ENCODE measurements around the gene SLC35E4. TPM values are rescaled to one million over a fixed set of nuclear protein-coding genes. Genes with fewer than 3 reads are reported as not detected.

Gene SLC35E4
- total RNA-seq, 1 experiment from 2014 or later = 5.5 TPM

DNA sequence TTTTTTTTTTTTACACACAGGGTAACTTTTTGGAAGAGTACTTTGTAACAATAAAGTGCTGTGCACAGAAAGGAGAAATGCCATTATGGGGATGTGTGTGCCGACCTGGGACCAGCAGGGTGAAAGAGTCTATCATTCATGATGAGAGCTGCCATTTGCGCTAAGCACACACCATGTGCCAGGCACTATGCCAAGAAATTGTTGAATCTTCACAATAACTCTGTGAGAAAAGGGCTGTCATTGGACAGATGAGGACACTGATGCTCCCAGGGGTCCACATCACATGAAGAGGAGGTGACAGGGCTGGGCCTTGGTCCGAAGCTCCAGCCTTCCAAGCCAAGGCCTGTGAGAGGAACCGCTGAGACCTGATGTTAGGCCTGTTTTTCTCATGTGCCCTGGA is 26.5 kb downstream of the SLC35E4 start:
- in situ Hi-C loops (cut with HindIII; ENCODE audit: low pct_unique_long_range_greater_than_20kb, low sequenced_read_pairs) = no loop called here
- intact Hi-C loops (cut with micrococcal nuclease; ENCODE audit: unreplicated experiment) = no loop called here
- BruUV-seq (replicated peaks) = no TSS peak
- Histone ChIP-seq H3K9me3 (ENCODE audit: control insufficient read depth, insufficient read depth, low read depth, low read length) (no peaks in the 10 kb centered on the region), H3K4me1 (ENCODE audit: control insufficient read depth, insufficient read depth, low read length) (no peaks in the 10 kb centered on the region), H3K36me3 (ENCODE audit: control insufficient read depth, insufficient read depth, low read length) (peaks cover 4% of the 10 kb centered on the region), H3K27me3 (ENCODE audit: control insufficient read depth, insufficient read depth, low read length) (no peaks in the 10 kb centered on the region), H3K4me3 (ENCODE audit: low read depth in 2 of 2, low read length in 2 of 2) (no peak overlapping the region), H3K27ac (ENCODE audit: low read length) (no peak overlapping the region)
- no peak for DNase-seq (ENCODE audit: low read depth, low spot score)
- TF ChIP-seq, protein P1, sequence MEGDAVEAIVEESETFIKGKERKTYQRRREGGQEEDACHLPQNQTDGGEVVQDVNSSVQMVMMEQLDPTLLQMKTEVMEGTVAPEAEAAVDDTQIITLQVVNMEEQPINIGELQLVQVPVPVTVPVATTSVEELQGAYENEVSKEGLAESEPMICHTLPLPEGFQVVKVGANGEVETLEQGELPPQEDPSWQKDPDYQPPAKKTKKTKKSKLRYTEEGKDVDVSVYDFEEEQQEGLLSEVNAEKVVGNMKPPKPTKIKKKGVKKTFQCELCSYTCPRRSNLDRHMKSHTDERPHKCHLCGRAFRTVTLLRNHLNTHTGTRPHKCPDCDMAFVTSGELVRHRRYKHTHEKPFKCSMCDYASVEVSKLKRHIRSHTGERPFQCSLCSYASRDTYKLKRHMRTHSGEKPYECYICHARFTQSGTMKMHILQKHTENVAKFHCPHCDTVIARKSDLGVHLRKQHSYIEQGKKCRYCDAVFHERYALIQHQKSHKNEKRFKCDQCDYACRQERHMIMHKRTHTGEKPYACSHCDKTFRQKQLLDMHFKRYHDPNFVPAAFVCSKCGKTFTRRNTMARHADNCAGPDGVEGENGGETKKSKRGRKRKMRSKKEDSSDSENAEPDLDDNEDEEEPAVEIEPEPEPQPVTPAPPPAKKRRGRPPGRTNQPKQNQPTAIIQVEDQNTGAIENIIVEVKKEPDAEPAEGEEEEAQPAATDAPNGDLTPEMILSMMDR (IDR thresholded peaks at IDR 0.05) = no peak
- TF ChIP-seq SIN3A (IDR thresholded peaks at IDR 0.05; ENCODE audit: borderline replicate concordance, insufficient read depth, low read depth, low read length) (no peak), TCF7L2 (IDR thresholded peaks at IDR 0.05; ENCODE audit: low read depth, low read length) (no peak), POLR2AphosphoS5 (IDR thresholded peaks at IDR 0.05; ENCODE audit: low read depth, low read length) (no peak)
- TF ChIP-seq, protein P2, sequence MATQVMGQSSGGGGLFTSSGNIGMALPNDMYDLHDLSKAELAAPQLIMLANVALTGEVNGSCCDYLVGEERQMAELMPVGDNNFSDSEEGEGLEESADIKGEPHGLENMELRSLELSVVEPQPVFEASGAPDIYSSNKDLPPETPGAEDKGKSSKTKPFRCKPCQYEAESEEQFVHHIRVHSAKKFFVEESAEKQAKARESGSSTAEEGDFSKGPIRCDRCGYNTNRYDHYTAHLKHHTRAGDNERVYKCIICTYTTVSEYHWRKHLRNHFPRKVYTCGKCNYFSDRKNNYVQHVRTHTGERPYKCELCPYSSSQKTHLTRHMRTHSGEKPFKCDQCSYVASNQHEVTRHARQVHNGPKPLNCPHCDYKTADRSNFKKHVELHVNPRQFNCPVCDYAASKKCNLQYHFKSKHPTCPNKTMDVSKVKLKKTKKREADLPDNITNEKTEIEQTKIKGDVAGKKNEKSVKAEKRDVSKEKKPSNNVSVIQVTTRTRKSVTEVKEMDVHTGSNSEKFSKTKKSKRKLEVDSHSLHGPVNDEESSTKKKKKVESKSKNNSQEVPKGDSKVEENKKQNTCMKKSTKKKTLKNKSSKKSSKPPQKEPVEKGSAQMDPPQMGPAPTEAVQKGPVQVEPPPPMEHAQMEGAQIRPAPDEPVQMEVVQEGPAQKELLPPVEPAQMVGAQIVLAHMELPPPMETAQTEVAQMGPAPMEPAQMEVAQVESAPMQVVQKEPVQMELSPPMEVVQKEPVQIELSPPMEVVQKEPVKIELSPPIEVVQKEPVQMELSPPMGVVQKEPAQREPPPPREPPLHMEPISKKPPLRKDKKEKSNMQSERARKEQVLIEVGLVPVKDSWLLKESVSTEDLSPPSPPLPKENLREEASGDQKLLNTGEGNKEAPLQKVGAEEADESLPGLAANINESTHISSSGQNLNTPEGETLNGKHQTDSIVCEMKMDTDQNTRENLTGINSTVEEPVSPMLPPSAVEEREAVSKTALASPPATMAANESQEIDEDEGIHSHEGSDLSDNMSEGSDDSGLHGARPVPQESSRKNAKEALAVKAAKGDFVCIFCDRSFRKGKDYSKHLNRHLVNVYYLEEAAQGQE (IDR thresholded peaks at IDR 0.05; ENCODE audit: insufficient read depth in 1 of 2, low read depth in 2 of 2, low read length in 1 of 2) = no peak
- no peak for ATAC-seq
- CTCF ChIA-PET = no interaction called here
- POLR2A ChIA-PET = no interaction called here

DNA sequence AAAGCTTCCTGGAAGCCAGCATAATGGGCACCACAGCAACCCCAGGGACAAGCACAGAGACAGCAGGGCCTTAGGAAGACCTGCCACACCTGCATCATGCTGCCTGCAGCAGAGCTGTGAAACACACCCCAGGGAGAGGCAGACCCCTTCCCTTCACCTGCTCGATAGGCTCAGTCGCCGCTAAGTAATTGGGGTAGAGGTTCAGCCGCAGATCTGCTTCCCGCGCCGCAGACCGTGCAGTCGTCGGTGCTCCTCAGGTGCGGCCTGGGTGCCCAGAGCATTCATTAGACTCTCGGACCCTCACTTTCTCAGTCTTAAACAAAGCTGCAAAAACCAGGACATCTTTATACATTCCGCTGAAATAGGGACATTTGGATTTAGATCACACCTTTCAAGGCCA is 29.2 kb downstream of the SLC35E4 start:
- no peaks in the 10 kb centered on the region for H3K9me3 ChIP-seq (ENCODE audit: control insufficient read depth, insufficient read depth, low read depth, low read length)
- ATAC-seq (no peak), DNase-seq (ENCODE audit: low read depth, low spot score) (no peak)
- no TSS peak for BruUV-seq (replicated peaks)
- H3K27ac ChIP-seq (ENCODE audit: low read length) = no peak overlapping the region
- H3K36me3 ChIP-seq (ENCODE audit: control insufficient read depth, insufficient read depth, low read length) = peaks cover 4% of the 10 kb centered on the region
- H3K4me3 ChIP-seq (ENCODE audit: low read depth in 2 of 2, low read length in 2 of 2) = no peak overlapping the region
- ChIA-PET CTCF (interaction anchor here (0.6 kb wide), 1 partner anchor 30 kb away, joined by 7 read pairs; no protein-coding TSS in a partner anchor), POLR2A (no interaction called here)
- in situ Hi-C loops (cut with HindIII; ENCODE audit: low pct_unique_long_range_greater_than_20kb, low sequenced_read_pairs) (no loop called here), intact Hi-C loops (cut with micrococcal nuclease; ENCODE audit: unreplicated experiment) (no loop called here)
- 0 out of 2 replicates have a peak, but pooled peaks cover 2% of the 10 kb centered on the region for H3K4me1 ChIP-seq (ENCODE audit: control insufficient read depth, insufficient read depth, low read length)
- TF ChIP-seq SIN3A (IDR thresholded peaks at IDR 0.05; ENCODE audit: borderline replicate concordance, insufficient read depth, low read depth, low read length) (no peak), TCF7L2 (IDR thresholded peaks at IDR 0.05; ENCODE audit: low read depth, low read length) (no peak), POLR2AphosphoS5 (IDR thresholded peaks at IDR 0.05; ENCODE audit: low read depth, low read length) (no peak)
- H3K27me3 ChIP-seq (ENCODE audit: control insufficient read depth, insufficient read depth, low read length) = no peaks in the 10 kb centered on the region

DNA sequence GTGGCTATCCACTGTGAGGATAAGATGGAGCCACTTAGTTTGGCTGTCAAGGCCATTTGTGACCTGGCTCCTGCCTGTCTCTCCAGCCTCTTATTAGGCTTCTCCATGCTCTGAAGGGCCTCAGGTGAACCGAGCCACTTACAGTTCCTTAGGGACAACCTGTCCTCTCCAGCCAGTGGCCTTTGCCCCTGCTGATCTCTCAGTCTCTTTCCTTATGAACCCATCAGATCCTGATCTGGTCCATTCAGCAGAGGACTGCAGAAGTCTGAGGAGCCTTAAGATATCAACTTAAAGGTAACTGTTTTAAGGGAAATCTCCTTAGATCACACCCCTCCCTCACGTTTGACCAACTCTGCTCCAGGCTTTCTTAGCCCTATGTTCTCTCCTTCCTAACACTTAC is 29.7 kb downstream of the SLC35E4 start:
- Histone ChIP-seq H3K36me3 (ENCODE audit: control insufficient read depth, insufficient read depth, low read length) (peaks cover 4% of the 10 kb centered on the region), H3K4me3 (ENCODE audit: low read depth in 2 of 2, low read length in 2 of 2) (no peak overlapping the region), H3K9me3 (ENCODE audit: control insufficient read depth, insufficient read depth, low read depth, low read length) (no peaks in the 10 kb centered on the region), H3K4me1 (ENCODE audit: control insufficient read depth, insufficient read depth, low read length) (0 out of 2 replicates have a peak, but pooled peaks cover 2% of the 10 kb centered on the region), H3K27ac (ENCODE audit: low read length) (no peak overlapping the region), H3K27me3 (ENCODE audit: control insufficient read depth, insufficient read depth, low read length) (no peaks in the 10 kb centered on the region)
- no peak for DNase-seq (ENCODE audit: low read depth, low spot score)
- in situ Hi-C loops (cut with HindIII; ENCODE audit: low pct_unique_long_range_greater_than_20kb, low sequenced_read_pairs) = no loop called here
- ChIA-PET POLR2A (no interaction called here), CTCF (interaction anchor here (0.6 kb wide), 2 partner anchors 30 to 70 kb away, joined by 7 read pairs; no protein-coding TSS in a partner anchor)
- BruUV-seq (replicated peaks) = no TSS peak
- TF ChIP-seq POLR2AphosphoS5 (IDR thresholded peaks at IDR 0.05; ENCODE audit: low read depth, low read length) (no peak), SIN3A (IDR thresholded peaks at IDR 0.05; ENCODE audit: borderline replicate concordance, insufficient read depth, low read depth, low read length) (no peak), TCF7L2 (IDR thresholded peaks at IDR 0.05; ENCODE audit: low read depth, low read length) (no peak)
- TF ChIP-seq, protein P2 (IDR thresholded peaks at IDR 0.05; ENCODE audit: insufficient read depth in 1 of 2, low read depth in 2 of 2, low read length in 1 of 2) = no peak
- TF ChIP-seq, protein P1 (IDR thresholded peaks at IDR 0.05) = no peak
- no peak for ATAC-seq
- intact Hi-C loops (cut with micrococcal nuclease; ENCODE audit: unreplicated experiment) = no loop called here
